GM12891 (cell line): ENCODE results near the gene DLG5.

Experiments used
- POLR2A ChIP-seq: IDR thresholded peaks from 2 replicates; pipeline ENCODE4 v1.6.1; 2011; ENCODE audit warnings: low read depth, low read length, control low read depth
- POLR2AphosphoS5 ChIP-seq: IDR thresholded peaks from 2 replicates; pipeline ENCODE4 v1.6.1; 2011; ENCODE audit warnings: low read depth, low read length, control low read depth
- POU2F2 ChIP-seq: IDR thresholded peaks from 2 replicates; pipeline ENCODE4 v1.6.1; 2011; ENCODE audit warnings: low read depth, mild to moderate bottlenecking, control low read depth, low read length, moderate library complexity
- SPI1 ChIP-seq: IDR thresholded peaks from 2 replicates; pipeline ENCODE4 v1.6.1; 2011; ENCODE audit warnings: low read depth, low read length, control low read depth
- TAF1 ChIP-seq: IDR thresholded peaks from 2 replicates; pipeline ENCODE4 v1.6.1; 2011; ENCODE audit warnings: low read depth, low read length, control low read depth

DNA sequence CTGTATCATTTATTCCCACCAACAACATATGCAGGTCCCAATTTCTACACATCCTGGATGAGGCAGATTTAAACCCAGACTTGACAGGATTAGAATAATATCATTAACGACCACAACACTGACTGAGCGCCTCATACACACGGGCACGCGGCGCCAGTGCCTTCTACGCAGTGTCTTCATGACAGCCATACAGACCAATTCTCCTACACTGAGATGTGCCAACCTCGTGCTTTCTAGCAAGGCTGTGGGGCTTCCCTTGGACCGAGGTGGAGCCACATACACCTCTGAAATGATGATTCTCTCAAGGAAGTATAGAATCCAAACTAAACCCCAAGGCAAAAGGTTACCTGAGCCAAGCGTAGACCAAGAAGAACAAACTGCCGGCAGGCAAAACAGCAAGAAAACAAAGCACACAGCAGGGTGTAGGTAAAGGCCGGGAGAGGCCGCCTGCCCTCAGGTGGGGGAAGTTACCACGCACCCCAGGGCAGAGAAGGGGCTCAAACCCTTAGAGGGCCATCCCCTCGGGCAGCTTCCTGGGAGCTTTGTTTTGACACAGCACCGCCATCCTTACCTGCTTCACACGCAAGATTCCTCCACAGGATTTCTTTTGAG lies 75.8 kb downstream of the DLG5 start:
- TF ChIP-seq TAF1 (no peak), POLR2A (no peak), POU2F2 (no peak), POLR2AphosphoS5 (no peak), SPI1 (no peak)
